Measurements from ENCODE around the gene DNAJC13.

GRCh38 chr3:132570016-132570415 is 152.7 kb downstream of the DNAJC13 start:
- TF ChIP-seq CREB1 (IDR thresholded peaks at IDR 0.05; ENCODE audit: low read depth) (no peak), NFIC (IDR thresholded peaks at IDR 0.05) (no peak), MAX (IDR thresholded peaks at IDR 0.05) (no peak), ZBTB7A (IDR thresholded peaks at IDR 0.05; ENCODE audit: low read depth) (no peak), YY1 (IDR thresholded peaks at IDR 0.05; ENCODE audit: low read depth) (no peak), EP300 (IDR thresholded peaks at IDR 0.05; ENCODE audit: borderline replicate concordance) (no peak), TAF1 (IDR thresholded peaks at IDR 0.05; ENCODE audit: low read depth) (no peak)
